ENCODE results near the gene NTF3. TPM values are rescaled to one million over a fixed set of nuclear protein-coding genes. Genes with fewer than 3 reads are reported as not detected.
"Not testable (repeated sequence)": the region's sequence is repeated elsewhere in the genome, so short reads cannot be mapped to it uniquely, and the experiment has no call there.

NTF3 gene
- total and polyA plus RNA-seq, 10 donors = 0.72 to 5.8 (median 2.7) TPM; not detected in 1

DNA sequence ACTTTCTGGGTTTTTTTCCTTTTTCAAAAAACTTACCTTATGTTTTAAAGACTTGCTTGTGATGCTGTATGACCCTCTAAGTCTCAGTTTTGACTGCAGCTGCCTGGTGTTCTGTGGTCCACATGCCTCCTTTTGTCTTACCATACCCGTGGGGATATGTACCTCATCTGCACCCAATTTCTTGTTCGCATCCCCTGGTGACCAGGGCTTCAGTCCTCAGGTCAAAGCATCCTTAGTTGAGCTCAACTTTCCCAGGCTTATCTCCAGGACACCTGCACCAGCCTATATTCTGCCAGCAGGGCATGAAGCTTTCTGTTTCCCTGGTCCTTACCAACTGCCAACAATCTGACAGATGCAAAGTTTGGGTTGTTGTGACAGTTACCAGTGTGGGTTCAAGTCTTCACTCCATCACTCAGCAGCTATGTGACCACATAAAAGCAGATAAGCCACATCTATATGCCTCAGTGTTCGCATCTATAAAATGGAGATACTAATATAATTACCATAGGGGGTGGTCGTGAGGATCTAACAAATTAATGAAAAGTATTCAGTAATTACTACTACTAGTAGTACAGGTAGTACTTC is 94.0 kb downstream of the NTF3 start:
- WGBS, 5 donors = 82 to 92% (median 86%) methylated on average over 4 of the region's 4 CpGs
- TF ChIP-seq POLR2A (IDR thresholded peaks at IDR 0.05) (no peak), POLR2AphosphoS5 (IDR thresholded peaks at IDR 0.05) (no peak)
- TF ChIP-seq, protein P1, sequence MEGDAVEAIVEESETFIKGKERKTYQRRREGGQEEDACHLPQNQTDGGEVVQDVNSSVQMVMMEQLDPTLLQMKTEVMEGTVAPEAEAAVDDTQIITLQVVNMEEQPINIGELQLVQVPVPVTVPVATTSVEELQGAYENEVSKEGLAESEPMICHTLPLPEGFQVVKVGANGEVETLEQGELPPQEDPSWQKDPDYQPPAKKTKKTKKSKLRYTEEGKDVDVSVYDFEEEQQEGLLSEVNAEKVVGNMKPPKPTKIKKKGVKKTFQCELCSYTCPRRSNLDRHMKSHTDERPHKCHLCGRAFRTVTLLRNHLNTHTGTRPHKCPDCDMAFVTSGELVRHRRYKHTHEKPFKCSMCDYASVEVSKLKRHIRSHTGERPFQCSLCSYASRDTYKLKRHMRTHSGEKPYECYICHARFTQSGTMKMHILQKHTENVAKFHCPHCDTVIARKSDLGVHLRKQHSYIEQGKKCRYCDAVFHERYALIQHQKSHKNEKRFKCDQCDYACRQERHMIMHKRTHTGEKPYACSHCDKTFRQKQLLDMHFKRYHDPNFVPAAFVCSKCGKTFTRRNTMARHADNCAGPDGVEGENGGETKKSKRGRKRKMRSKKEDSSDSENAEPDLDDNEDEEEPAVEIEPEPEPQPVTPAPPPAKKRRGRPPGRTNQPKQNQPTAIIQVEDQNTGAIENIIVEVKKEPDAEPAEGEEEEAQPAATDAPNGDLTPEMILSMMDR (IDR thresholded peaks at IDR 0.05 in 8 of 11, conservative IDR thresholded peaks at IDR 0.05 in 3 of 11) = no peak
- no peaks in the 10 kb centered on the region for H3K9me3 ChIP-seq
- no peaks in the 10 kb centered on the region for H3K4me1 ChIP-seq
- no peaks in the 10 kb centered on the region for H3K36me3 ChIP-seq
- H3K27me3 ChIP-seq (replicated peaks in 1 of 7) = peaks cover 0 to 5% (median 0%) of the 10 kb centered on the region in 7 donors
- no peak overlapping the region for H3K27ac ChIP-seq
- no peak for DNase-seq
- intact Hi-C loops (cut with DNase I; ENCODE audit: low total_unique reads) = no loop called here
- no peak overlapping the region for H3K4me3 ChIP-seq

DNA sequence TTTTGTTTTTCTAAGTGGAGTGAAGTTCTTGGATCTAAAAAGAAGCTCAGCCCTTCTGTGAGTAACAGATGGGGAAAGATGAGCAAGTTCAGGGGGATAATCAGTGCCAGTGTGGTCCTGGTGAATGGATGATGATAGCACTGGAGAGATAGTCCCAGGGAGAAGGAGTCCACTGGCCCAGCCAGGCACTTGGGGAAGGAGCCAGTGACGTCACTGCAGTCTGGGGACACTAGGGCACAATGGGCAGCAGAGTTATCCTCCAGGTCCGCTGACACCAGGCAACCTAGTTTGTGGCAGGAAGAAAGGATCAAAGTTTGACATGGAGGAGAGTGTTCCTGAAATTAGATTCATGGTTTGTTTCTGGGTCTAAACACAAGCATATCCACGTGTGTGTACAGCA is 101.5 kb downstream of the NTF3 start:
- no peaks in the 10 kb centered on the region for H3K36me3 ChIP-seq
- peaks cover 0 to 46% (median 0%) of the 10 kb centered on the region in 7 donors for H3K27me3 ChIP-seq (replicated peaks in 1 of 7)
- H3K4me3 ChIP-seq = no peak overlapping the region
- no peaks in the 10 kb centered on the region for H3K4me1 ChIP-seq
- H3K27ac ChIP-seq = no peak overlapping the region
- intact Hi-C loops (cut with DNase I; ENCODE audit: low total_unique reads) = no loop called here
- DNase-seq = no peak
- WGBS, 5 donors = 67 to 94% (median 78%) methylated on average over 3 of the region's 3 CpGs
- H3K9me3 ChIP-seq = peaks cover 0 to 11% (median 1%) of the 10 kb centered on the region in 8 donors
- TF ChIP-seq POLR2A (IDR thresholded peaks at IDR 0.05) (no peak), POLR2AphosphoS5 (IDR thresholded peaks at IDR 0.05) (no peak)
- TF ChIP-seq, protein P1 (IDR thresholded peaks at IDR 0.05 in 8 of 11, conservative IDR thresholded peaks at IDR 0.05 in 3 of 11) = no peak

DNA sequence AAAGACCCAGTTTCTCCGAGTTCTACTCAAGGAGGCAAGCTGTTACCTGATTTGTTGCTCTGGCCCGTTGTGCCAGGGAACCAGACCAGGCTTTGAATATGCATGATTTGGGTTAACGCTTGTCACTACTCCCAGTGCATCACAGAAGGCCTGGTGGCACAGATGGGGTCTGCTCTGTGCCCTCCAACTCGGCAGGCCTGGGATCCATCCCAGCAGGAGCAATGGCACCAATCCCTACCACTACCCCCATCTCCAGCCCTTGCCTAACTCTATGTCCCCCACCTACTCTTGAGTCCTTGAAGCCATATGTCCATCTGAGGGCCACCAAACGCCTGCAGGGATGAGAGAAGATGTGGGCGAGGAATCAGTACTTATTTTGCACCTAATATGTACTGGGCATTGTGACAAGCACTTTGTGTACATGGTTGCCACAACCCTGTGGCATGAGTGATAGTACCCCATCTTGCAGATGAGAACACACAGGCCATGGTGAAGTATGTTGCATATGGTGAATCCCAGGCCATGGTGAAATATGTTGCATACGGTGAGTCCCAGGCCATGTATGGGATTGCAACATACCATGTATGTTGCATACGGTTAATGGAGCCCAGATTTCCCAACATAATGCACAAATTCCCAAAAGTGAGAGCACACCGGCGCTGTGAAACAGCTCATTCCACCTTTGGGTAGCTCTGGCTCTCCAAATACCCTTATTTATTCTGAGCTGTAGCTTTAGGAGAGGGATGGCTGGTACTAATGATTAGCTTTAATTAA is 102.7 kb downstream of the NTF3 start:
- H3K27me3 ChIP-seq (replicated peaks in 1 of 7) = peaks cover 0 to 43% (median 0%) of the 10 kb centered on the region in 7 donors
- intact Hi-C loops (cut with DNase I; ENCODE audit: low total_unique reads) = no loop called here
- H3K36me3 ChIP-seq = no peaks in the 10 kb centered on the region
- TF ChIP-seq POLR2A (IDR thresholded peaks at IDR 0.05) (no peak), POLR2AphosphoS5 (IDR thresholded peaks at IDR 0.05) (no peak)
- TF ChIP-seq, protein P1 (IDR thresholded peaks at IDR 0.05 in 8 of 11, conservative IDR thresholded peaks at IDR 0.05 in 3 of 11) = no peak
- peaks cover 0 to 11% (median 1%) of the 10 kb centered on the region in 8 donors for H3K9me3 ChIP-seq
- WGBS, 5 donors = 83 to 88% (median 84%) methylated on average over 10 of the region's 10 CpGs
- no peaks in the 10 kb centered on the region for H3K4me1 ChIP-seq
- no peak for DNase-seq
- H3K4me3 ChIP-seq = no peak overlapping the region
- no peak overlapping the region for H3K27ac ChIP-seq

DNA sequence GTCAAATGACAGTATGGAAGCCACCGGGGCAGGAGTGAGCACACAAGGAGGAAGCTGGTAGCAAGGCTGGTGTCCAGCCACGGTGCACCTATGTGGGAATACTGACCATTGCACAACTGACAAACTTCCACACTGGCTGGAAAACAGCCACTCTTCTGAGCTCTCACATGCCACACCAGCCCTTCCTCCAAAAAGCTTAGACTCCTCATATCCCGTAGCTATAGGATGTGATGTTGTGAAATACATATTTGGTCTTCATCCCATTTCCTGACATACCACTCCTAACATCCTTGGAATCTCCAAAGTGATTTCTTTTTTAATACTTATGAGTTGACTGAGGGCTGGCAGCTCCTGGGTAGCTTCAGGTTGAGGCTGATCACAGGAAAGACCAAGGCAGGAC is 103.6 kb downstream of the NTF3 start:
- H3K4me1 ChIP-seq = no peaks in the 10 kb centered on the region
- WGBS, 5 donors = 74 to 90% (median 79%) methylated on average over 3 of the region's 3 CpGs
- no peaks in the 10 kb centered on the region for H3K36me3 ChIP-seq
- H3K9me3 ChIP-seq = peaks cover 0 to 11% (median 2%) of the 10 kb centered on the region in 8 donors
- no peak for DNase-seq
- TF ChIP-seq POLR2AphosphoS5 (IDR thresholded peaks at IDR 0.05) = no peak
- TF ChIP-seq, protein P1 (IDR thresholded peaks at IDR 0.05 in 8 of 11, conservative IDR thresholded peaks at IDR 0.05 in 3 of 11) = no peak
- peaks cover 0 to 43% (median 0%) of the 10 kb centered on the region in 7 donors for H3K27me3 ChIP-seq (replicated peaks in 1 of 7)
- no peak overlapping the region for H3K4me3 ChIP-seq
- no peak overlapping the region for H3K27ac ChIP-seq
- intact Hi-C loops (cut with DNase I; ENCODE audit: low total_unique reads) = no loop called here

DNA sequence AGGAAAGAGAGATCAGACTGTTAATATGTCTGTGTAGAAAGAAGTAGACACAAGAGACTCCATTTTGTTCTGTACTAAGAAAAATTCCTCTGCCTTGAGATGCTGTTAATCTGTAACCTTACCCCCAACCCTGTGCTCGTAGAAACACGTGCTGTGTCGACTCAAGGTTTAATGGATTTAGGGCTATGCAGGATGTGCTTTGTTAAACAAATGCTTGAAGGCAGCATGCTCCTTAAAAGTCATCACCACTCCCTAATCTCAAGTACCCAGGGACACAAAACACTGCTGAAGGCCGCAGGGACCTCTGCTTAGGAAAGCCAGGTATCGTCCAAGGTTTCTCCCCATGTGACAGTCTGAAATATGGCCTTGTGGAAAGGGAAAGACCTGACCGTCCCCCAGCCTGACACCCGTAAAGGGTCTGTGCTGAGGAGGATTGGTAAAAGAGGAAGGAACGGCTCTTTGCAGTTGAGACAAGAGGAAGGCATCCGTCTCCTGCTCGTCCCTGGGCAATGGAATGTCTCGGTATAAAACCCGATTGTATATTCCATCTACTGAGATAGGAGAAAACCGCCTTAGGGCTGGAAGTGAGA is 105.2 kb downstream of the NTF3 start:
- DNase-seq; H3K4me1 ChIP-seq; H3K27ac ChIP-seq; H3K4me3 ChIP-seq; H3K36me3 ChIP-seq; intact Hi-C loops (cut with DNase I; ENCODE audit: low total_unique reads): not testable (repeated sequence)
- Histone ChIP-seq H3K9me3 (peaks cover 0 to 18% (median 5%) of the 10 kb centered on the region in 8 donors), H3K27me3 (replicated peaks in 1 of 7) (peaks cover 0 to 34% (median 0%) of the 10 kb centered on the region in 7 donors)
- WGBS, 5 donors = 24 to 33% (median 27%) methylated on average over 11 to 13 of the region's 13 CpGs

All from spleen (tissue), 11 donors.